Measurements from ENCODE around the gene FKBP10. TPM values are rescaled to one million over a fixed set of nuclear protein-coding genes. Genes with fewer than 3 reads are reported as not detected.

Gene FKBP10
- total RNA-seq, 1 donor from 2014 or later, result 10.4 TPM

DNA sequence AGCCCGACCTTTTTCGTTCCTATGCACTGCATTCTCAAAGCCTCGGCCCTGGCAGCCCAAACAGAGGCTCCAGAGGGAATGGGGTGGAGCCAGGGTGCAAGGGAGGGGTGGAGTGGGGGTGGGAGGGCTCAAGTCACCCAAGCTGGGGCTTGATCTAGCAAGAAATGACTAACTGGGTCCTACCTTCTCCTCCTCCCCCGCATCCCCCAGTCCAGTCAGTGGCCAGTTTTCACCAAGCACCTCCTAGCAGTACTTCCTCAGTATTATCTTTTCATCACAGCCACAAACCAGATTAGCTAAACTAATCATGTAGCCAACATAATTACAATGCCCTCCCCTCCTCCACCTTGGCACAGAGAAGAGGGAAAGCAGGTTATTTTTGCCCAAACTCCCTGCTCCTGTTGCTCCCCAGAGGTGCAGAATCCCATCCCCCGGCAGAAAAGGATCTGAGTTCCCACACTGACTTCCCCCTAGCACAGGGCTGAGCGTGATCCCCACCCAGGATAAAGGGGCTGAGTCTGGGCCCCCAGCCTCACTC lies 28.5 kb upstream of the FKBP10 start:
- TF ChIP-seq, protein P1, sequence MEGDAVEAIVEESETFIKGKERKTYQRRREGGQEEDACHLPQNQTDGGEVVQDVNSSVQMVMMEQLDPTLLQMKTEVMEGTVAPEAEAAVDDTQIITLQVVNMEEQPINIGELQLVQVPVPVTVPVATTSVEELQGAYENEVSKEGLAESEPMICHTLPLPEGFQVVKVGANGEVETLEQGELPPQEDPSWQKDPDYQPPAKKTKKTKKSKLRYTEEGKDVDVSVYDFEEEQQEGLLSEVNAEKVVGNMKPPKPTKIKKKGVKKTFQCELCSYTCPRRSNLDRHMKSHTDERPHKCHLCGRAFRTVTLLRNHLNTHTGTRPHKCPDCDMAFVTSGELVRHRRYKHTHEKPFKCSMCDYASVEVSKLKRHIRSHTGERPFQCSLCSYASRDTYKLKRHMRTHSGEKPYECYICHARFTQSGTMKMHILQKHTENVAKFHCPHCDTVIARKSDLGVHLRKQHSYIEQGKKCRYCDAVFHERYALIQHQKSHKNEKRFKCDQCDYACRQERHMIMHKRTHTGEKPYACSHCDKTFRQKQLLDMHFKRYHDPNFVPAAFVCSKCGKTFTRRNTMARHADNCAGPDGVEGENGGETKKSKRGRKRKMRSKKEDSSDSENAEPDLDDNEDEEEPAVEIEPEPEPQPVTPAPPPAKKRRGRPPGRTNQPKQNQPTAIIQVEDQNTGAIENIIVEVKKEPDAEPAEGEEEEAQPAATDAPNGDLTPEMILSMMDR (IDR thresholded peaks at IDR 0.05; ENCODE audit: borderline replicate concordance), result no peak
- H3K9me3 ChIP-seq (replicated peaks), result no peaks in the 10 kb centered on the region
- intact Hi-C loops (cut with micrococcal nuclease), result no loop called here
- peak overlapping the region; percentile 97 for H3K27ac ChIP-seq (replicated peaks)
- DNase-seq, result peak; percentile 67
- no peaks in the 10 kb centered on the region for H3K27me3 ChIP-seq (ENCODE audit: low read depth)
- peaks cover 77% of the 10 kb centered on the region for H3K4me1 ChIP-seq
- H3K4me3 ChIP-seq, result peak overlapping the region; percentile 88
- H3K36me3 ChIP-seq, result no peaks in the 10 kb centered on the region

DNA sequence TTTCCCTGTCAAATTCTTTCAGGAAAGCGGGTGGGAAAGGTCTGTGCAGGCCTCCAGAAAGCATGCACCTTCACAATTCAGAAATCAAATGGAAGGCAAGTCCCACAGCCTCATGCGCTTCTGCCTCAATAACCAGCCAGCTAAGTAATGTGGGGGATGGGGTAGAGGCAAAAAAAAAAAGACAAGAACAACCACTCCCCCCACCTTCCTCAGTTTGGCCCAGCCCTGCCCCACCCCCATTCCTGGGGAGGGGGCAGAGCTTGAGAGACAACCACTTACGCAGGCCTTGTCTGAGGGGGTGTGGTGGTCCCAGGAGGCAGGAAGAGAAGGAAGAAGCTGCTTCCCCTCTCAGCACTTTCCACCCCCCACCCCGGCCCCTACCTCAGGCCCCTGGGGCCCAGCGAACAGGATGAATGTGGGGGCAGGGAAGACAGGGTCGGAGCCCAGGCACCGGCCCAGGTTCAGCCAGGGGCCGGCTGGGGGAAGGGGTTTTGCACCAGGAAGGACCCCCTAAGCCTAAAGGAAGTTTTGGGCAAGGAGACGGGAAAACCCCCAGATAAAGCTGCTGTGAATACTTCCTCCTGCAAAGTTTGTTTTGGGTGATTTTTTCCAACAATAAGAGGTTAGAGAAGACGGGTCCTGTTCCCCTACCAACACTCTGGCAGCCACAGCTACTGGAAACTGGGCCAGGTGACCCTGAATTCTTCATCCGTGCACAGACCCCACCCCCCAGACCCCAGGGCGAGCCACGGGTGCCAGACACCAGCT lies 27.5 kb upstream of the FKBP10 start:
- H3K27ac ChIP-seq (replicated peaks), result peak overlapping the region; percentile 97
- H3K4me3 ChIP-seq, result peak overlapping the region; percentile 88
- H3K9me3 ChIP-seq (replicated peaks), result no peaks in the 10 kb centered on the region
- no peaks in the 10 kb centered on the region for H3K27me3 ChIP-seq (ENCODE audit: low read depth)
- no peaks in the 10 kb centered on the region for H3K36me3 ChIP-seq
- H3K4me1 ChIP-seq, result peaks cover 67% of the 10 kb centered on the region
- intact Hi-C loops (cut with micrococcal nuclease), result no loop called here
- DNase-seq, result no peak
- TF ChIP-seq, protein P1 (IDR thresholded peaks at IDR 0.05; ENCODE audit: borderline replicate concordance), result no peak

DNA sequence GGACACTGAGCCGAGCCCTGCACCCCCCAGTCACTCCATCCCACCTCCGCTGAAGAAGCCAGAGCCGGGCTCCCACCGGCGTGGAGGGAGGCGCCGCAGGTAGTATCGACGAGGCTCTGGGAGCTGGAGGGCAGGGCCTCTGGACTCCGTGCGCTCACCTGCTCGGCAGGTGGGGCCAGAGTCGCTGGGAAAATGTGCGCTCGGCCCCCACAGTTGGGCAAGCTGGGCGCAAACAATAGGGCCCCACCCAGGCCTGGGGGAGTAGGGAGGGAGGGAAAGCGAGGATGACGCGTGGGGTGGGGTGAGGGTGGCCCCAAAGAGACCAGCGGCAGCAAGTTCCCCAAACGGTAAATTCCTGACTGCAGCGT lies 27.0 kb upstream of the FKBP10 start:
- Histone ChIP-seq H3K4me1 (peaks cover 61% of the 10 kb centered on the region), H3K27ac (replicated peaks) (peak overlapping the region; percentile 97), H3K27me3 (ENCODE audit: low read depth) (no peaks in the 10 kb centered on the region), H3K36me3 (no peaks in the 10 kb centered on the region), H3K9me3 (replicated peaks) (no peaks in the 10 kb centered on the region), H3K4me3 (peak overlapping the region; percentile 88)
- intact Hi-C loops (cut with micrococcal nuclease), result no loop called here
- TF ChIP-seq, protein P1 (IDR thresholded peaks at IDR 0.05; ENCODE audit: borderline replicate concordance), result no peak
- DNase-seq, result no peak

DNA sequence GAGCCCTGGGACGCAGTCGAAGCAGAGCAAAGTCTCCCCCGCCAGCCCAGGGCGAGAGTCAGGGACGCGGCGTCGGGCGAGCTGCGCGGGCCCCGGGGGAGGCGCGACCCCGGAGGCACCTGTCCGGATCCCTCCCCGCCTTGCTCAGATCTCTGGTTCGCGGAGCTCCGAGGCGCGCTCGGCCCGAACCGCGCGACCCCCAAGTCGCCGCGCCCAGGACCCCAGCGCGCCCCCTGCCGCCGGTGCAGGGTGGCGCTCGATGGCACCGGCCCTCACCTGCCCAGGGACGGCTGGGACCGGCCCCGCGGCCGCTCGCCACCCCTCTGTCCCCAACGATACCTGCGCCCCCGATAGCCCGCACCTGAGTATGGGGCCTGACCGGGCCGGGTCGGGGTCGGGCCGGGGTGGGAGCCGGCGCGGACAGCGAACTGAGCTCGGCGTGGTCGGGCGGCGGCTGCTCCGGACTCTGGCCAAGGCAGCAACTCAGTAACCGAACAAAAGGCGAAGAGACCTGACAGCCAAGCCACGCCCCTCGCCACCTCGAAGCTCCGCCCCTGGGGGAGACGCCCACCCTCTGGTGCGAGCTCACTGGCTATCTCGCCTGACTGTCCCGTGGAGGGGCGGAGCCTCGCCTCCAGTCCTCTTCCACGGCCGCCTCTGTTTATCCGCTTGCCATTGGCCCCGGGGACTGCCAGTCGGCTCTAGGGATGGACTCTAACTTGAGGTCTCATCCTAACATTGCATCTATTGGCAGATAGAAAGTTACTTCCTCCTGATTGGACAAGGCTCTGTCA lies 26.4 kb upstream of the FKBP10 start, which contains the start of gene JUP:
JUP (minus strand) TSS at position 485 of the 794 bp plus-strand sequence. CDS start 14,857 bp downstream, outside the sequence.
- Histone ChIP-seq H3K4me3 (peak within 1 kb of the TSS; percentile 88), H3K4me1 (peaks cover 61% of the 10 kb centered on the region), H3K9me3 (replicated peaks) (no peaks in the 10 kb centered on the region), H3K36me3 (no peaks in the 10 kb centered on the region), H3K27me3 (ENCODE audit: low read depth) (no peaks in the 10 kb centered on the region), H3K27ac (replicated peaks) (peak within 1 kb of the TSS; percentile 97)
- intact Hi-C loops (cut with micrococcal nuclease), result no loop called here
- TF ChIP-seq, protein P1 (IDR thresholded peaks at IDR 0.05; ENCODE audit: borderline replicate concordance), result peak; percentile 78
- DNase-seq, result peak; percentile 100

DNA sequence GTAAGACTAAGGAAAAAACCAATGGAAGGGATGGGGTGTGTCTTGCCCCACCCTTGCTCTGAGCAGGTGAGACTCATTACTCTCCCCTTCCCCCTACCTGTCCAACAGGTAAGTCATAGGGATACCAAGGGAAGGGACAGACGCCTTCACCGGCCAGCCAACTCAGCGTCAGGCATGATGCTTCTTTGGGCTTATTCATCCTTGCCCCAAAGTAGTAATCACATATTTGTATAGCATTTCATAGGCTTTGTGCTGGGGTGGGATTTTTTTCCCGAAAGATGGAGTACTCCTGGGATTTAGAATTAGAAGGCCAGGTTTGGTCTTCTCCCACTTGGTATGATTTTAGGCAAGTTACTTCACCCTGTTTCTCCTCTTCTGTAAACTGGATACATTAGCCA lies 25.8 kb upstream of the FKBP10 start:
- Histone ChIP-seq H3K4me1 (peaks cover 61% of the 10 kb centered on the region), H3K36me3 (no peaks in the 10 kb centered on the region), H3K9me3 (replicated peaks) (no peaks in the 10 kb centered on the region), H3K27me3 (ENCODE audit: low read depth) (no peaks in the 10 kb centered on the region), H3K4me3 (no peak overlapping the region), H3K27ac (replicated peaks) (peak overlapping the region; percentile 62)
- DNase-seq, result no peak
- TF ChIP-seq, protein P1 (IDR thresholded peaks at IDR 0.05; ENCODE audit: borderline replicate concordance), result no peak
- intact Hi-C loops (cut with micrococcal nuclease), result no loop called here
